Upper lobe of left lung (tissue), 6 donors: ENCODE results near the gene THOP1. TPM values are rescaled to one million over a fixed set of nuclear protein-coding genes. Genes with fewer than 3 reads are reported as not detected.

Experiments used
- ATAC-seq, 2 donors: fragments of 200-7000 bp; cut with Tn5 transposase; one replicate each; pipeline ENCODE4 v1.9.1; 2022; ENCODE audit warnings: mild to moderate bottlenecking in 2 of 2, moderate library complexity in 2 of 2; ENCODE audit not compliant: low FRiP score in 2 of 2
- DNase-seq, 2 donors: peaks; one replicate each; pipeline ENCODE4 v3.0.0-alpha.2; 2019 to 2020
- H3K27ac ChIP-seq, 4 donors: fragments of 200-600 bp; sonication (generic); one replicate each; pipeline ENCODE4 v1.5.1; 2016 to 2019
- H3K27me3 ChIP-seq, 4 donors: fragments of 200-600 bp; sonication (generic); one replicate each; pipeline ENCODE4 v1.5.1; 2017 to 2019
- H3K36me3 ChIP-seq, 4 donors: fragments of 200-600 bp; sonication (generic); one replicate each; pipeline ENCODE4 v1.5.1; 2016 to 2019
- H3K4me1 ChIP-seq, 4 donors: fragments of 200-600 bp; sonication (generic); one replicate each; pipeline ENCODE4 v1.5.1; 2018 to 2019
- H3K4me3 ChIP-seq, 4 donors: fragments of 200-600 bp; sonication (generic); one replicate each; pipeline ENCODE4 v1.5.1; 2017 to 2019; ENCODE audit warnings: mild to moderate bottlenecking in 2 of 4, moderate library complexity in 1 of 4
- H3K9me3 ChIP-seq, 4 donors: fragments of 200-600 bp; sonication (generic); one replicate each; pipeline ENCODE4 v1.5.1; 2018 to 2019
- EP300 ChIP-seq, 4 donors: sonication (generic); formaldehyde crosslinking; IDR thresholded peaks; one replicate each; pipeline ENCODE4 v1.5.1; 2017; ENCODE audit warnings: antibody characterized with exemption in 4 of 4, control low read depth in 2 of 4
- POLR2A ChIP-seq, 4 donors: fragments of 450-650 bp; IDR thresholded peaks; one replicate each; pipeline ENCODE4 v1.5.1; 2016 to 2017; ENCODE audit warnings: antibody characterized with exemption in 4 of 4, mild to moderate bottlenecking in 2 of 4
- POLR2AphosphoS5 ChIP-seq, 2 donors: sonication (generic); formaldehyde crosslinking; IDR thresholded peaks; one replicate each; pipeline ENCODE4 v1.5.1; 2017; ENCODE audit warnings: antibody characterized with exemption in 2 of 2
- WGBS, 2 donors: methylation state at CpG; one replicate each; pipeline ENCODE4 v1.1.5; 2017 to 2018; 5-methylcytosine and 5-hydroxymethylcytosine counted together
- total RNA-seq, 6 donors: library from RNA; depleted of rRNA in 4 of 6; stranded (reverse); fragments of >200 nt in 4 of 6; gene quantifications; one replicate each; pipeline versions ENCODE4 v1.1.0 to v1.2.1, GENCODE V29; 2016 to 2021
- TF ChIP-seq, protein P1 (sequence below), 6 experiments: fragments of 450-650 bp in 4 of 6; fragments of 200-600 bp in 2 of 6; sonication (generic) in 2 of 6; IDR thresholded peaks; one replicate each; pipeline ENCODE4 v1.5.1; 2016 to 2019; ENCODE audit warnings: antibody characterized with exemption in 6 of 6
- donor health status: DM: no; HTN: no; CAD: no; lungs with moderate emphysema.
- donor health status: DM: no; HTN: yes; CAD: no; lungs with severe emphysema.

Gene THOP1
- total RNA-seq, 6 donors from 2014 or later = 28.7 to 62.3 (median 43.1) TPM

- TF ChIP-seq, protein P1, sequence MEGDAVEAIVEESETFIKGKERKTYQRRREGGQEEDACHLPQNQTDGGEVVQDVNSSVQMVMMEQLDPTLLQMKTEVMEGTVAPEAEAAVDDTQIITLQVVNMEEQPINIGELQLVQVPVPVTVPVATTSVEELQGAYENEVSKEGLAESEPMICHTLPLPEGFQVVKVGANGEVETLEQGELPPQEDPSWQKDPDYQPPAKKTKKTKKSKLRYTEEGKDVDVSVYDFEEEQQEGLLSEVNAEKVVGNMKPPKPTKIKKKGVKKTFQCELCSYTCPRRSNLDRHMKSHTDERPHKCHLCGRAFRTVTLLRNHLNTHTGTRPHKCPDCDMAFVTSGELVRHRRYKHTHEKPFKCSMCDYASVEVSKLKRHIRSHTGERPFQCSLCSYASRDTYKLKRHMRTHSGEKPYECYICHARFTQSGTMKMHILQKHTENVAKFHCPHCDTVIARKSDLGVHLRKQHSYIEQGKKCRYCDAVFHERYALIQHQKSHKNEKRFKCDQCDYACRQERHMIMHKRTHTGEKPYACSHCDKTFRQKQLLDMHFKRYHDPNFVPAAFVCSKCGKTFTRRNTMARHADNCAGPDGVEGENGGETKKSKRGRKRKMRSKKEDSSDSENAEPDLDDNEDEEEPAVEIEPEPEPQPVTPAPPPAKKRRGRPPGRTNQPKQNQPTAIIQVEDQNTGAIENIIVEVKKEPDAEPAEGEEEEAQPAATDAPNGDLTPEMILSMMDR (IDR thresholded peaks at IDR 0.05) = no peak
- TF ChIP-seq POLR2A (IDR thresholded peaks at IDR 0.05) (no peak), EP300 (IDR thresholded peaks at IDR 0.05) (no peak), POLR2AphosphoS5 (IDR thresholded peaks at IDR 0.05) (no peak)
- peaks cover 36 to 59% (median 46%) of the 10 kb centered on the region in 4 donors for H3K4me1 ChIP-seq
- DNase-seq = no peak
- peak overlapping the region in 3 of 4 donors; percentile 74 to 97 (median 93) for H3K4me3 ChIP-seq
- H3K27me3 ChIP-seq = no peaks in the 10 kb centered on the region
- 71 to 81% methylated on average over 7 of the region's 7 CpGs for WGBS, 2 donors
- no peaks in the 10 kb centered on the region for H3K9me3 ChIP-seq
- peaks cover 0 to 8% (median 2%) of the 10 kb centered on the region in 4 donors for H3K36me3 ChIP-seq
- no peak for ATAC-seq
- H3K27ac ChIP-seq = peak overlapping the region; percentile 62 to 97 (median 89)
Observed at GRCh38 chr19:2783781-2784145, 1.5 kb upstream of the THOP1 start.

GRCh38 chr19:2787115-2787514 lies 1.8 kb downstream of the THOP1 start:
- no peak overlapping the region for H3K27ac ChIP-seq
- no peak for DNase-seq
- H3K4me3 ChIP-seq = no peak overlapping the region
- WGBS, 2 donors = 89 to 95% methylated on average over 8 of the region's 8 CpGs
- H3K27me3 ChIP-seq = no peaks in the 10 kb centered on the region
- no peaks in the 10 kb centered on the region for H3K9me3 ChIP-seq
- peaks cover 0 to 21% (median 14%) of the 10 kb centered on the region in 4 donors for H3K36me3 ChIP-seq
- no peak for ATAC-seq
- no peak for TF ChIP-seq POLR2AphosphoS5 (IDR thresholded peaks at IDR 0.05)
- no peak for TF ChIP-seq POLR2A (IDR thresholded peaks at IDR 0.05)
- TF ChIP-seq, protein P1 (IDR thresholded peaks at IDR 0.05) = no peak
- TF ChIP-seq EP300 (IDR thresholded peaks at IDR 0.05) = no peak
- H3K4me1 ChIP-seq = peaks cover 20 to 34% (median 29%) of the 10 kb centered on the region in 4 donors

GRCh38 chr19:2788237-2788636 lies 2.9 kb downstream of the THOP1 start:
- ATAC-seq (no peak), DNase-seq (no peak)
- WGBS, 2 donors = 94 to 100% methylated on average over 5 of the region's 5 CpGs
- H3K4me3 ChIP-seq = no peak overlapping the region
- H3K36me3 ChIP-seq = peaks cover 0 to 21% (median 14%) of the 10 kb centered on the region in 4 donors
- no peaks in the 10 kb centered on the region for H3K27me3 ChIP-seq
- no peaks in the 10 kb centered on the region for H3K9me3 ChIP-seq
- H3K27ac ChIP-seq = no peak overlapping the region
- TF ChIP-seq, protein P1 (IDR thresholded peaks at IDR 0.05) = no peak
- TF ChIP-seq POLR2A (IDR thresholded peaks at IDR 0.05) (no peak), EP300 (IDR thresholded peaks at IDR 0.05) (no peak), POLR2AphosphoS5 (IDR thresholded peaks at IDR 0.05) (no peak)
- H3K4me1 ChIP-seq = peaks cover 17 to 31% (median 24%) of the 10 kb centered on the region in 4 donors

DNA sequence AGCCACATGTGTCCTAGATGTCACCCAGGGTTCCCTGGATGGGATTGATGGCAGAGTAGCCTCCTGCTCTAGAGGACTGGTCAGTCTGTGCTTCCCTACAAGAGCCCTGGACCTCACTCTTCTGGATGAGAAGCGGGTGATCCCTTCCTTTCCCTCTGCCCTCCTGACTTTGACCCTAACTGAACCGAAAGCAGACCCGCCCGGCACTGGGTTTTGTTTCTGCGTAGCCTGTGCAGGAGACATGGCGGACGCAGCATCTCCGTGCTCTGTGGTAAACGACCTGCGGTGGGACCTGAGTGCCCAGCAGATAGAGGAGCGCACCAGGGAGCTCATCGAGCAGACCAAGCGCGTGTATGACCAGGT lies 4.9 kb downstream of the THOP1 start:
- no peak overlapping the region for H3K27ac ChIP-seq
- 90 to 97% methylated on average over 6 to 14 of the region's 14 CpGs for WGBS, 2 donors
- ATAC-seq (no peak), DNase-seq (no peak)
- no peak for TF ChIP-seq EP300 (IDR thresholded peaks at IDR 0.05)
- no peaks in the 10 kb centered on the region for H3K27me3 ChIP-seq
- H3K4me1 ChIP-seq = peaks cover 7 to 12% (median 9%) of the 10 kb centered on the region in 4 donors
- peaks cover 0 to 31% (median 16%) of the 10 kb centered on the region in 4 donors for H3K36me3 ChIP-seq
- H3K4me3 ChIP-seq = no peak overlapping the region
- no peaks in the 10 kb centered on the region for H3K9me3 ChIP-seq

- peaks cover 0 to 37% (median 17%) of the 10 kb centered on the region in 4 donors for H3K36me3 ChIP-seq
- WGBS, 2 donors = 91 to 95% methylated on average over 27 to 32 of the region's 32 CpGs
Observed at GRCh38 chr19:2790557-2791271, 5.4 kb downstream of the THOP1 start.

More at GRCh38 chr19:2790557-2791271, 5.4 kb downstream of the THOP1 start:
- no peaks in the 10 kb centered on the region for H3K27me3 ChIP-seq
- TF ChIP-seq POLR2A (IDR thresholded peaks at IDR 0.05) = no peak
- TF ChIP-seq, protein P1 (IDR thresholded peaks at IDR 0.05) = no peak
- TF ChIP-seq EP300 (IDR thresholded peaks at IDR 0.05) = no peak
- no peak for TF ChIP-seq POLR2AphosphoS5 (IDR thresholded peaks at IDR 0.05)
- H3K4me1 ChIP-seq = peaks cover 6 to 9% (median 8%) of the 10 kb centered on the region in 4 donors
- ATAC-seq (no peak), DNase-seq (no peak)
- no peak overlapping the region for H3K4me3 ChIP-seq
- no peak overlapping the region for H3K27ac ChIP-seq
- no peaks in the 10 kb centered on the region for H3K9me3 ChIP-seq
